Fibroblast of mammary gland (primary cell): ENCODE measurements around the gene PPP4R1.
"Not testable (repeated sequence)": the region's sequence is repeated elsewhere in the genome, so short reads cannot be mapped to it uniquely, and the experiment has no call there.

Experiments used
- DNase-seq: peaks from one replicate; pipeline ENCODE4 v3.0.0-alpha.2; 2010; ENCODE audit warnings: low read depth
- H3K4me3 ChIP-seq: 2 replicates; pipeline ENCODE4 v1.5.1; 2011; ENCODE audit warnings: low read depth, mild to moderate bottlenecking, low read length, moderate library complexity; ENCODE audit not compliant: control insufficient read depth
- CTCF ChIP-seq: conservative IDR thresholded peaks from 2 replicates; pipeline ENCODE4 v1.5.1; 2011; ENCODE audit warnings: low read depth, low read length, inconsistent platforms; ENCODE audit not compliant: control insufficient read depth, insufficient read depth

PPP4R1 gene

DNA sequence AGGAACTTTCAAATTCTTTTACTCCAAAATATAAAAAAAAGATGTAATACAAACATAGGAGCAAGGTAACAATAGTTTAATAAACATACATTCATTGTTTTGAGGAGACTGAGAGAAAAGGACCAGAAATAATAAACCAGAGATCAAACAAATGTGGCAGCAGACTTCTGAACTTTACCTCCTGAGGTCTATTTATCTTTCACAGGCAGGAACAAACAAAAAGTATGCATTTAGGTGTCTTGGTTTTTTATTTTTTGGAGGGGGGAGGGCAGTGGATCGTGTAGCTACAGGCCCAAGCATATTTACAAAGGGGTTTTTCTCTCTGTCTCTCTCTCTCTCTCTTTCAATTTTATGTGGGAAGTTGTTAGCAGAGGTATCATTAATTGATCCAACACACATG, 5.6 kb downstream of the PPP4R1 start:
- no peak overlapping the region for H3K4me3 ChIP-seq
- TF ChIP-seq CTCF, result no peak
- DNase-seq, result no peak

DNA sequence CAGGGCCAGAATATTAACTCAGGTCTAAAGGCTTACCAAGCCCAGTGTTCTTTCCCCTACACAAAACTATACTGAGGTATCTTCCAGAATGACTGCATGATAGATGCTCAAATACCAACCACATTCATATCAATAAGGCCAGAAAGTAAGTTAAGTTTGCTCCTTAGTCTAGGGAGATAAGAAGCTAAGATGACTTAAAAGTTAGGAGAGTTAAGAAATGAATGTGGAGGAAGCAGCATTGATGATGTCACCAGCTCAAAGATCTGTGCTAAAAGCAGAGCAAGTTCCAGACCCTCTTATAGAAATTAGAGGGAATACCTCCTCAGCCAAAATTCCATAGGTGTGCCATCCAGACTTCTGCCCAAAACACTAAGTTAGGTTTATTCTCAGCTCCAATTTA, 6.1 kb downstream of the PPP4R1 start:
- no peak overlapping the region for H3K4me3 ChIP-seq
- no peak for DNase-seq
- no peak for TF ChIP-seq CTCF

DNA sequence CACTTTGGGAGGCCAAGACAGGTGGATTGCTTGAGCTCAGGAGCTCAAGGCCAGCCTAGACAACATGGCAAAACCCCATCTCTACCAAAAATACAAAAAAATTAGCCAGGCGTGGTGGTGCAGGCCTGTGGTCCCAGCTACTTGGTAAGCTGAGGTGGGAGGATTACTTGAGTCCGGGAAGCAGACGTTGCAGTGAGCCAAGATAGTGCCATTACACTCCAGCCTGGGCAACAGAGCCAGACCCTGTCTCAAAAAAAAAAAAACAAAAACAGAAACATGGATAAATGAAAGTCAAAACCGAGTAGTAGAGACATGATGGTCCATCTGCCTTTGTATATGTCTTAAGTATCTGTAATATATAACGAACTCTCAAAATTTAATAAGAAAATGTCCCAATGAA, 7.2 kb downstream of the PPP4R1 start:
- DNase-seq, H3K4me3 ChIP-seq: not testable (repeated sequence)

GRCh38 chr18:9606039-9606438, 8.3 kb downstream of the PPP4R1 start:
- no peak for TF ChIP-seq CTCF
- DNase-seq, result no peak
- H3K4me3 ChIP-seq, result no peak overlapping the region

GRCh38 chr18:9604348-9604747, 10.0 kb downstream of the PPP4R1 start:
- no peak overlapping the region for H3K4me3 ChIP-seq
- DNase-seq, result no peak
- no peak for TF ChIP-seq CTCF

- no peak for DNase-seq
- H3K4me3 ChIP-seq, result no peak overlapping the region
- no peak for TF ChIP-seq CTCF
Observed at GRCh38 chr18:9599328-9599727, 15.0 kb downstream of the PPP4R1 start.

GRCh38 chr18:9597609-9598008, 16.8 kb downstream of the PPP4R1 start:
- no peak for DNase-seq
- no peak for TF ChIP-seq CTCF
- no peak overlapping the region for H3K4me3 ChIP-seq
